Measurements from ENCODE around the gene IQGAP1. TPM values are rescaled to one million over a fixed set of nuclear protein-coding genes. Genes with fewer than 3 reads are reported as not detected.

Gene IQGAP1
- total and polyA plus RNA-seq, 2 of the 13 experiments (the other 11 are each of a cell fraction or from before 2014, with no cell fraction given), result 29.5 to 37.9 TPM

DNA sequence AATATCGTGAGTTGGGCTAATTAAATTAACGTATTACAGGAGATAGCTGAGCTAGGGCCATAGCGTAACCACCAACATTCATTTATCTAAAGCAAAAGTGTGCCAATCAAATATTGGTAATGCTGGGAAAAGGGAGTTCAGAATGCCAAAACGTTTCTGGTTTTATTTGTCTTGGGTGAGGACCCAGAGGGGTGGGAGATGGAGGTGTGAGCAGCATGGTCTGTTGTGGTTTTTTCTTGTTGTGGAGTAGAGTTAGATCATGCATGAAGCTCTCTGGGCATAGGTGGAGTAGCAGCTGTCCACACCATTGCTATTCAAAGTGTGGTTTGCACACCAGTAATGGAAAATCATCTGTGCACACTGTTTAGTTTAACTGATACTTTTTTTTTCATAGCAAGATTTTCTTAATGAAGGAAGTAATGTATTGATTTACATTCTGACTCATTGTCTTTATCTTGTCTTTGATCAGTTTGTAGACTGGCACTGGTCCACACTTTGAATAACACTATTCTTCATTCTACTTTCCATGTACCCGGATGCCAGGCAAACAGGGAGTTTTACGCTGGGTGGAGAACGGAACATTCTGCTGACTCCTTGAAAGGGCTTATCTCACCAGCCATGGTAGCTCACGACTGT, 90.9 kb downstream of the IQGAP1 start:
- no TSS peak for BruUV-seq (replicated peaks)
- Histone ChIP-seq H3K79me2 (ENCODE audit: insufficient read depth, low read length) (no peaks in the 10 kb centered on the region), H3K27ac (ENCODE audit: extremely low read length, insufficient read depth, low read length) (no peak overlapping the region), H3K9me3 (ENCODE audit: low read length) (no peaks in the 10 kb centered on the region), H3K4me3 (replicated peaks in 1 of 3; ENCODE audit: insufficient read depth in 1 of 3, low read depth in 2 of 3, low read length in 3 of 3) (no peak overlapping the region), H3K4me2 (ENCODE audit: low read depth, low read length) (no peak overlapping the region), H2AFZ (ENCODE audit: low read length) (no peak overlapping the region), H3K9ac (ENCODE audit: insufficient read depth, low read depth, low read length) (no peak overlapping the region), H3K36me3 (replicated peaks in 1 of 2; ENCODE audit: control insufficient read depth in 1 of 2, insufficient read depth in 2 of 2, low read length in 2 of 2) (peaks cover 6 to 34% of the 10 kb centered on the region in 2 experiments; a peak in 4 of 5 replicates), H3K4me1 (ENCODE audit: insufficient read depth, low read length) (peaks cover 22% of the 10 kb centered on the region), H3K27me3 (ENCODE audit: control insufficient read depth in 1 of 2, insufficient read depth in 2 of 2, low read length in 2 of 2) (no peaks in the 10 kb centered on the region), H4K20me1 (ENCODE audit: insufficient read depth, low read length) (no peaks in the 10 kb centered on the region)
- ChIA-PET POLR2A (no interaction called here), CTCF (ENCODE audit: low intra/inter-chr PET ratio, low total read pairs) (no interaction called here)
- ATAC-seq, result no peak
- intact Hi-C loops (cut with micrococcal nuclease; ENCODE audit: unreplicated experiment), result no loop called here
- WGBS (ENCODE audit: low lambda C conversion rate), result 89% methylated on average over 8 of the region's 8 CpGs
- in situ Hi-C loops (cut with HindIII; ENCODE audit: extremely low pct_ligation_motif_present, low pct_unique_long_range_greater_than_20kb), result no loop called here
- DNase-seq (ENCODE audit: low spot score), result no peak
- TF ChIP-seq MBNL3 (CRISPR knock-in tag; conservative IDR thresholded peaks at IDR 0.05) (no peak), ZFY (CRISPR knock-in tag; IDR thresholded peaks at IDR 0.05) (no peak), ZNF496 (CRISPR knock-in tag; IDR thresholded peaks at IDR 0.05; ENCODE audit: insufficient replicate concordance) (no peak), ERF (CRISPR knock-in tag; IDR thresholded peaks at IDR 0.05) (no peak), ATF7 (IDR thresholded peaks at IDR 0.05) (no peak), ATF7 (CRISPR knock-in tag; IDR thresholded peaks at IDR 0.05) (no peak)
- FAIRE-seq, result no peak

DNA sequence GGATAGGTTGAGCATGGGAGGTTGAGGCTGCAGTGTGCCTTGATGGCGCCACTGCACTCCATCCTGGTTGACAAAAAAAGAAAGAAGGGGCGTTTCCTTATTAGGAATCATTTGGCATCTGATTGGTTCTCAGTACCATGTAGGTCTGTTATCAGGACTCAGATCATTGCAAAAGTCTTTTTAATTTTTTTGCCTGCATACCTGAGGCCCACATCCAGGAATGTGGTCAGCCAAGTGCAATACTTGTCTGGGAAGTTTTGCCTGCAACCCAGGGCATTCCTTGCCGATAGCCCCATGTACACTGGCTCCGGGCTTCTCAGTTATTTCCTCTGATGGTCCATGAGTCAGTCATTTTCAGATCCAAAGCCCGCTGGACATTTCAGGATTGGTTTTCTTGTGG, 91.6 kb downstream of the IQGAP1 start:
- BruUV-seq (replicated peaks), result no TSS peak
- in situ Hi-C loops (cut with HindIII; ENCODE audit: extremely low pct_ligation_motif_present, low pct_unique_long_range_greater_than_20kb), result loop anchor here (5.0 to 10.0 kb wide), 2 partner anchors 115 to 157 kb away; no protein-coding TSS in a partner anchor
- POLR2A ChIA-PET, result no interaction called here
- no peak for TF ChIP-seq HDAC1 (CRISPR knock-in tag; IDR thresholded peaks at IDR 0.05)
- TF ChIP-seq PAX8 (CRISPR knock-in tag; IDR thresholded peaks at IDR 0.05; ENCODE audit: borderline replicate concordance), result no peak
- TF ChIP-seq MZF1 (CRISPR knock-in tag; IDR thresholded peaks at IDR 0.05; ENCODE audit: borderline replicate concordance), result no peak
- no peak for TF ChIP-seq HDAC6 (IDR thresholded peaks at IDR 0.05; ENCODE audit: low read depth, low read length)
- TF ChIP-seq, protein P1, sequence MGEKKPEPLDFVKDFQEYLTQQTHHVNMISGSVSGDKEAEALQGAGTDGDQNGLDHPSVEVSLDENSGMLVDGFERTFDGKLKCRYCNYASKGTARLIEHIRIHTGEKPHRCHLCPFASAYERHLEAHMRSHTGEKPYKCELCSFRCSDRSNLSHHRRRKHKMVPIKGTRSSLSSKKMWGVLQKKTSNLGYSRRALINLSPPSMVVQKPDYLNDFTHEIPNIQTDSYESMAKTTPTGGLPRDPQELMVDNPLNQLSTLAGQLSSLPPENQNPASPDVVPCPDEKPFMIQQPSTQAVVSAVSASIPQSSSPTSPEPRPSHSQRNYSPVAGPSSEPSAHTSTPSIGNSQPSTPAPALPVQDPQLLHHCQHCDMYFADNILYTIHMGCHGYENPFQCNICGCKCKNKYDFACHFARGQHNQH (CRISPR knock-in tag; IDR thresholded peaks at IDR 0.05), result no peak
- TF ChIP-seq ZNF44 (CRISPR knock-in tag; IDR thresholded peaks at IDR 0.05), result no peak
- TF ChIP-seq ZKSCAN8 (CRISPR knock-in tag; IDR thresholded peaks at IDR 0.05; ENCODE audit: borderline replicate concordance), result no peak
- no peak for TF ChIP-seq ZNF773 (CRISPR knock-in tag; IDR thresholded peaks at IDR 0.05; ENCODE audit: borderline replicate concordance)
- no peak for TF ChIP-seq ZNF343 (CRISPR knock-in tag; IDR thresholded peaks at IDR 0.05)
- no peak for TF ChIP-seq ZNF337 (CRISPR knock-in tag; IDR thresholded peaks at IDR 0.05; ENCODE audit: borderline replicate concordance, low read depth)
- TF ChIP-seq CENPT (CRISPR knock-in tag; IDR thresholded peaks at IDR 0.05; ENCODE audit: low read depth), result no peak
- TF ChIP-seq PREB (CRISPR knock-in tag; IDR thresholded peaks at IDR 0.05), result no peak
- no peak for TF ChIP-seq ZBTB38 (CRISPR knock-in tag; IDR thresholded peaks at IDR 0.05)

More for the DNA sequence above, 91.6 kb downstream of the IQGAP1 start:
- no peaks in the 10 kb centered on the region for H3K79me2 ChIP-seq (ENCODE audit: insufficient read depth, low read length)
- peaks cover 8 to 31% of the 10 kb centered on the region in 2 experiments; a peak in 4 of 5 replicates for H3K36me3 ChIP-seq (replicated peaks in 1 of 2; ENCODE audit: control insufficient read depth in 1 of 2, insufficient read depth in 2 of 2, low read length in 2 of 2)
- ATAC-seq, result no peak
- DNase-seq (ENCODE audit: low spot score), result no peak
- no peak overlapping the region for H3K4me2 ChIP-seq (ENCODE audit: low read depth, low read length)
- FAIRE-seq, result no peak
- intact Hi-C loops (cut with micrococcal nuclease; ENCODE audit: unreplicated experiment), result no loop called here
- CTCF ChIA-PET (ENCODE audit: low intra/inter-chr PET ratio, low total read pairs), result no interaction called here
- no peaks in the 10 kb centered on the region for H3K9me3 ChIP-seq (ENCODE audit: low read length)
- no peak overlapping the region for H3K27ac ChIP-seq (ENCODE audit: extremely low read length, insufficient read depth, low read length)
- H2AFZ ChIP-seq (ENCODE audit: low read length), result no peak overlapping the region
- H3K4me1 ChIP-seq (ENCODE audit: insufficient read depth, low read length), result peaks cover 23% of the 10 kb centered on the region
- no peak overlapping the region for H3K4me3 ChIP-seq (replicated peaks in 1 of 3; ENCODE audit: insufficient read depth in 1 of 3, low read depth in 2 of 3, low read length in 3 of 3)
- 98% methylated on average over 5 of the region's 5 CpGs for WGBS (ENCODE audit: low lambda C conversion rate)
- H3K9ac ChIP-seq (ENCODE audit: insufficient read depth, low read depth, low read length), result no peak overlapping the region
- no peaks in the 10 kb centered on the region for H4K20me1 ChIP-seq (ENCODE audit: insufficient read depth, low read length)
- H3K27me3 ChIP-seq (ENCODE audit: control insufficient read depth in 1 of 2, insufficient read depth in 2 of 2, low read length in 2 of 2), result no peaks in the 10 kb centered on the region

Measured in HepG2 (cell line).